HG03575 (cell line): ENCODE results near the gene INTS2.
"Not testable (repeated sequence)": the region's sequence is repeated elsewhere in the genome, so short reads cannot be mapped to it uniquely, and the experiment has no call there.

ENCODE experiments used
- ATAC-seq: cut with Tn5 transposase; IDR thresholded peaks from one replicate; pipeline ENCODE4 v1.9.1; 2021; ENCODE audit not compliant: unreplicated experiment, insufficient number of reproducible peaks, low FRiP score; ENCODE audit errors: extremely low read depth

INTS2 gene

DNA sequence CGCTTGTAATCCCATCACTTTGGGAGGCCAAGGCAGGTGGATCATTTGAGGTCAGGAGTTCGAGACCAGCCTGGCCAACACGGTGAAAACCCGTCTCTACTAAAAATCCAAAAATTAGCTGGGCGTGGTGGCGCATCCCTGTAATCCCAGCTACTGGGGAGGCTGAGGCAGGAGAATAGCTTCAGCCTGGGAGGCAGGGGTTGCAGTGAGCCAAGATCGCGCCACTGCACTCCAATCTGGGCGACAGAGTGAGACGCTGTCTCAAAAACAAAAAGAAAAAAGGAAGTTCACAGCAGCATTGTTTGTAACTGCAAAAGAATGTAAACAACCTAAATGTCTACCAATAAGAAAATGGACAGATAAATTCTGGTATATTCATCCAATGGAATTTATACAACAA lies 67.4 kb downstream of the INTS2 start:
- ATAC-seq = not testable (repeated sequence)

DNA sequence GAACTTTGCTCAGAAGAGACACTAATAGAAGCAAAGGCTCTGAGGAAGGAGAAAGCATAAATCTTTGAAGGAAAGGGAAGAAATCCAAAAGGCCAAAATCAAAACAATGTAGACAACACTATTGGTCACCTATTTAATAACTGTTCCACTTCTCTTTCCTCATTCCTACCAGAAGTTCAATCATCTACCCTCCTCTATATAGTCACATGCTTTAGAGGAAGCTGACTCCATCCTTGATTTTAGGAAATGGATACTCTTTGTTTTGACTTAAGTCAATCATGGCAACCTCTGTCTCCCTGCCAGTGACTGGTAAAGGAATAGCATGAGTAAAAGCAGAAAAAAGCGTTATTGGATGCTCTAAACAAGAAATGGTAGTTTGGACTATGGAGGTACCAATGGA lies 71.7 kb downstream of the INTS2 start:
- ATAC-seq = no peak

DNA sequence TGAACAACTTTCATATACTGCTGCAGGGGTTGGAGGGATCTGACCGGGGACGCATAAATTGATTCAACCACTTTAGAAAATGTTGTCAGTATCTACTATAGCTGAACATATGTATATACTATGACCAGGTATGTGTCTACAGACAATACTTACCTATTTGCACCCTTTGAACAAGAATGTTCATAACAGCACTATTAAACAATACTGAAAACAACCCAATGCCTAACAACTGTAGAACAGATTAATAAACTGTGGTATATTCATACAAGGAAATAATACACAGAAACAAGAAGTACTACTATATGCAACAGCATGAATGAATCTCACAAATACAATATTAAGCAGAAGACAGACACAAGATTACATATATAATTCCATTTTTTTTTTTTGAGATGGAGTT lies 74.9 kb downstream of the INTS2 start:
- ATAC-seq = no peak

DNA sequence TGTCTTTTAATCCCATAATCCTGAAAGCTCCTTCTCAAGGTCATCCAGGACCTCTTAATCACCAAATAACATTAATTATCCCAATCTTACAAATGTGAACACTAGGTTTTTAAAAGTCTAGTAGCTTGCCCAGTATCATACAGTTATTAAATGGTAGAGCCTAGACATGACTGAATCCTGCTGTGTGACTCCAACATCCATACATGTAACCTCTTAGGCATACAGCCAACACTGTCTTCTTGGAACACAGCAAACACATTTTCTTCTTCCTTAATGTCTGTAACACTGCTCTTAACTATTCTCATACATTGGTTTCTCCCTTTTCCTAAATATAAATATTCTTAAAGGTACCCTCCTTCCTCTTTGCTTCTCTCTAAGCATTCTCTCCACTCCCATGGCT lies 78.1 kb downstream of the INTS2 start:
- no peak for ATAC-seq

DNA sequence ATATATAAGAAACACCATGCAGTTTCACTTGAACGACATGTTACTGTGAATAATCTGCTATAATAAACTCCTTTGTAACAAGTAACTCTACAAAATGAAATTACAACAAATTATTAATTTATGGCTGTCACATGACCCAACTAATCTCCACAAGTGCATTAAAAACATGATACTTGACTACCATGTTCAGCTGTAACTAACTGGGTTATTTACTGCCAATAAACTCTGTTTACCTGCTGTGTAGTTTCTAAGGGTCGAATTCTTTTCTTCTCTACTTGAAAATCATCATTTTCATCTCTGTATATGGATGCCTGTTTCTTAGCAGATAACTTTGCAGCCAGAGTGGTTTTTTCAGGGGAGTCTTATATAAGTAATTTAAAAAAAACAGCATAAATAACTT lies 78.9 kb downstream of the INTS2 start:
- no peak for ATAC-seq

DNA sequence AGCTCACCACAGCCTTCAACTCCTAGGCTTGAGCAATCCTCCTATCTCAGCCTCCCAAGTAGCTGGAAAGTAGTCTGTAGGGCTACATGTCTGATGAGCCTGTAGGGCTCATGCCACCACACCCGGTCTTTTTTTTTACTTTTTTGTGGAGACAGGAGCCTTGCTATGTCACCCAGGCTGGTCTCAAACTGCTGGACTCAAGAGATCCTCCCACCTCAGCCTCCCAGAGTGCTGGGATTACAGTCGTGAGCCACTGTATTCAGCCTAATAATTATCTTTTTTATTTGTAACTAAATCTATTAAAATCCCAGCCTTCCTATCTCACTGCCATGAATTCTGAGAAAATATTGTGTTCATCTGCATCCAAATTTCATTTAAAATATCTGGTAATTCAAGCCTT lies 79.5 kb downstream of the INTS2 start:
- ATAC-seq = no peak

DNA sequence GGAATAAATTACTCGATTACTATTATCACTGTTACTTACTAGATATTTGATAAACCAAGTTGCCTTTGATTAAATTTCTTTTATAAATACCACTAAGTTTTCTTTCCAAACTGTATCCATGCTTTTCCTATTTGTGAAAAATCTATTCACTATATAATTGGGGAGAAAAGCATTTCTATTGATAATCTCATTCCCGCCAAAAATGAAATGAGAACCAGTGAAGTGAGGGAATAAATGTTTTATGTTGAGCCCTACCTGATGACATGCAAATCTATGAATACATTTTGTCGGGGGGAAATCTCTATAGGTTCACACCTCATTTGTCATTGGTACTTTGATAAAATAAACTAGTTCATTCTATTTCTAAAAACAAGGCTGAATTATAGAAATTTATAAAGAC lies 80.1 kb downstream of the INTS2 start:
- ATAC-seq = no peak

DNA sequence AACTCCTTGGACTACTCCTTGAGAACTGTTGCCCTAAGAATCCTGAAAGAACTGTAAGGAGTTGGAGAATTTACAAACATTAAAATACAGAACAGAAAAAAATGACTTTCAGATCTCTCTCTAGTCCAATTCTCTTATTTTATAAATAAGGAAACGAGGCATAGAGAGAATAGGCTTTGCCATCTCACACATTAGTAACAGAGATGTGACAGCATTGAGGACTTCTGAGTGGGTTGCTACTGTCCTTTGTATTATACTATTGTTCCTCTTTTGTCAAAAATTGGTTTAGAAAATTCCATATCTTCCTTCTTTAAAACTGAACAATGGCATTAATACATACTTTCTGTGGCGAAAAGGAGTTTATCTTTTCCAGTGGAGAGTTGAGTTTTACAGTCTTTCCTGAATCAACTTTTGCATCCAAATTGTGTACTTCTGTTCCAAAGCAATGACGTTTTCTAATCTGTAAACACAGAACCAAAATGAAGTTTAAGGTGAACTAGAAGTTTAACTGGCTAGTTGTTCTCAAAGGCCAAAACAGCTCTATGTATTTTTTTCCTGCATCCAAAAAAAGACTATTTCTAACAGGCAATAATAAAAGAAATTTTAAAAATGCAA lies 80.9 kb downstream of the INTS2 start:
- no peak for ATAC-seq

DNA sequence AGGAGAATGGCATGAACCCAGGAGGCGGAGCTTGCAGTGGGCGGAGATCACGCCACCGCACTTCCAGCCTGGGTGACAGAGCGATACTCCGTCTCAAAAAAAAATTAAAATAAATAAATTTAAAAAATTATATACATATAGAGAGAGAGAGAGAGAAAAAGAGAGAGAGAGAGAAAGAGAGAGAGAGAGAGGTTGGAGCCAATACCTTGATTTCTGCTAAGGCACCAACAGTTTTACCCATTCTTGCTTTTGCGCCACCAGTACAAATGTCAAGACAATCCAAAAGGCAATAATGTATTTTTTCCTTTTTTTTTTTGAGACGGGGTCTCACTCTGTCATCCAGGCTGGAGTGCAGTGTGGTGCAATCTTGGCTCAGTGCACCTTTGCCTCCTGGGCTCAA lies 81.7 kb downstream of the INTS2 start:
- ATAC-seq = no peak

DNA sequence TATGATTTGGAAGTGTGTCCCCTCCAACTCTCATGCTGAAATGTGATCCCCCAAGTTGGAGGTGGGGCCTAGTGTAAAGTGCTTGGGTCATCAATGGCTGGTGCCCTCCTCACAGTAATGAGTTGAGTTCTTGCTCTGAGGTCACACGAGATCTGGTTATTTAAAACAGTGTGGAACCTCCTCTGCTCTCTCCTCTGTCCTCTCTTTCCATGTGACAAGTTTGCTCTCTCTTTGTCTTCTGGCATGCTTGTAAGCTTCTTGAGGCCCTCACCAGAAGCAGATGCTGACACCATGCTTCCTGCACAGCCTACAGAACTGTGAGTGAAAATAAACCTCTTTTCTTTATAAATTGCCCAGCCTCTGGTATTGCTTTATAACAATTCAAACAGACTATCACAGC lies 84.3 kb downstream of the INTS2 start:
- no peak for ATAC-seq

DNA sequence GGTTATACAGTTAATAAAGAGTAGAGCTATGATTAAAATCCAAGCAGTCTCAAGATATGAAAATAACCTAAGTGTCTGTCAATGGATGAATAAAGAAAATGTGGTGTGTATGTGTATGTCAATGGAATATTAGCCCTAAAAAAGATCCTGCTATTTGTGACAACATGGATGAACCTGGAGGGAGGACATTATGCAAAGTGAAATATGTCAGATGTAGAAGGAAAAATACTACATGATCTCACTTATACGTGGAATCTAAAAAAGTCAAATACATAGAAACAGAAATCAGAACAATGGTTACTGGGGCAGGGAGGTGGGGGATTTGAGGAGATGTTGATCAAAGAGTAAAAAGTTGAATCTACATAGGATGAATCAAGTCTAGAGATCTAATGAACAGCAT lies 84.9 kb downstream of the INTS2 start:
- ATAC-seq = no peak

DNA sequence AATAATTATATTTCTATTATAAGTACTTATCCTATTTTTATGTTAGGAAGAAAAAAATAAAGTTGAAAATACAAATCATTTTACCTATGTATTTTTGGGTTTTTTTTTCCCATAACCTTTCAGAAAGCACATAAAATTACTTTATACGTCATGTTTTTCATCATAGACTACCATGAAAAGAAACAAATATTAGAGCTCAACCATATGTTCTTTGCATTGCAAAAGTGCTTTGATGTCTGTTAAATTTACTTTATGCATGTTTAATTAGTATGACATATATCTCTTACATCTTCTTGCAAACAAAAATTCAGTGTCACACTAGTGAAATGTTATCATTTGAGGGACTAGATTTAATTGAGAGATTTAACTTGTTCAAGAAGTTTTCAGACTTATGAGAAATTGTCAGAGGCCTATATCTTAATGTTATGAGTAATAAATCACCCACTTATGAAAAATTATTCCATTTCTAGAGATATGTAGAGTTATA lies 88.4 kb downstream of the INTS2 start:
- no peak for ATAC-seq

DNA sequence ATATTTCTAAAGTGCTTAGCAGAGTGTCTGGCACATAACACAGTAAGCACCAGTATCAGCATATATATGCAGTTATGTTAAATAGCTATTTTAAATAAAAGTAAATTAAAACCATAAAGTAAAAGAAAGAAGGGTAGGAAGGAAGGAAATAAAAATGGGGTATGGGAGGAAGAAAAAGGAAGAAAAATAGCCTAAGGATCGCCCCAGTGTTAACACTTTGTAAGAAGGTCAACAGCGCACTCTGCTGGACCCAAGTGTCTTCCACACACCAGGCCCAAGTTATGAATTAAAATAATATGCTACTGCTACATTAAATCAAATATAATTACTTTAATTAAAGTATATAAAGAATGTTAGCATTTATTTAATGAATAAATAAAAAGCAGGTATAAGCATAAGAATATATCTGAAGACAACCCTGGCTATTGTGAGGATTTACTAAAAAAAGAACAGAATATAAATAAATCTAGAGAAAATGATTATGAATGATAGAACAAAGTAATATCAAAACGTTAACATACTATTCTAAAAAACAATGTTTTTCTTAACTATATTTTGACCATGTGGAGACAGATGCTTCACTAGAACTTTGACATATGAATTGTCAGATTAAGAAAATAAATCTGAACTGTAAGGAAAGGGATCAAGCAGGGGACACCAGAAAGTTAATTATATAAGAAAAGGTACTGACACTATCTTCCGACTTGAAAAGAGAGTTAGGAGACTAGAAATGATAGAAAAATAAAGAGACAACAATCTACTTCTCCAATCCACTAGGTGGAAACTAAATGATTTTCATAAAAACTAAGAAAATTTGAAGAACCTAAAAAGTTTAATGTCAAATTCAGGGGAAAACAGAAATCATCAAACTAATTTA lies 90.4 kb downstream of the INTS2 start:
- no peak for ATAC-seq

DNA sequence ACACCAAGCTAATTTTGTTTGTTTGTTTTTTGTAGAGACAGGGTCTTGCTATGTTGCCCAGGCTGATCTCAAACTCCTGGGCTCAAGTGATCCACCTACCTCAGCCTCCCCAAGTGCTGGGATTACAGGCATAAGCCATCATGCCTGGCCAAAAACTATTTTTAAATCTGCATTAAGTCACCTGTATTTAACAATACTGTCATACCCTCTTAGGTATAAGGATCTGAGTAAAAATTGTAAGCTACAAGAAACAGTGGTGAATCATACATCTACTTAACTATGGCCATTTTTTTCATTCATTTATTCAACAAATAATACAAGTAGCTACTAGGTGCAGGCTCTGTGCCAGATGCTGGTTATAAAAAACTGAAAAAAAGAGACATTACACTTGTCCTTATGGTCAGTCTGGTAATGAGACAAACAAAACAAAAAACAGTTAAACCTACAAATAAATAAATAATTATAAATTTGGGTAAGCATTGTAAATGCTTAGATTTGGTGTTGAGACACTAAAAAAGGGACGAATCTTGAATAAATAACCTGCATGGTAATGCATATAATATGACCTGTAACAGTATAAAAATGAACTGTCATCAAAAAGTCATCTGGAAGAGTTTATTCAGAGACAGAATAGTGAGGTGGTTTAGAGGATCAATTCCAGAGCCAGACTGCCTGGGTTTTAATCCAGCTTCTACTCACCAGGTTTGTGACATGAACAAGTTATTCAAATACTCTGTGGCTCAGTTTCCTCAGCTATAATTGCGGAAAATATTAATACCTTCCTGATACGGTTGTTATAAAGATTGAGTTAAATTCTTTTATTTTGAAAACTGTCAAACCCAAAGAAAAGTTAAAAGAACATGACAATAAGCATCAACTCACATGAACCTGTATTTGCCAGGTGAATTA lies 91.3 kb downstream of the INTS2 start:
- no peak for ATAC-seq

DNA sequence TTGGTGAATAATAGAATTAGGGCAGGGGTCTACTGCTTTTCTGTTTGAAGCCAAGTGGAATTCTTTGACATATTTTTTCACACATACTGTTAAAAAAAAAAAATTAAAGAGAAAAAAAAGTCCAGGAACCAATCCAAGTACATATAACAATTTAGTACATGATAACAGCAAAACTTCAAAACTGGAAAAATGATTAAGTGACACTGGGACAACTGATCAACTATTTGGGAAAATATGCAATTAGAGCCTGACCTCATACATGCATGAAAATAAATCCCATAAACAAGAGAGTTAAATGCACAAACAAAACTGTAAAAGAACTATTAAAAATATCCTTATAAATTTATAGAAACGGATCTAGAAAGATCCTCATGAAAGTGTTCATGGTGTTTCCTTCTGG lies 92.2 kb downstream of the INTS2 start:
- no peak for ATAC-seq

DNA sequence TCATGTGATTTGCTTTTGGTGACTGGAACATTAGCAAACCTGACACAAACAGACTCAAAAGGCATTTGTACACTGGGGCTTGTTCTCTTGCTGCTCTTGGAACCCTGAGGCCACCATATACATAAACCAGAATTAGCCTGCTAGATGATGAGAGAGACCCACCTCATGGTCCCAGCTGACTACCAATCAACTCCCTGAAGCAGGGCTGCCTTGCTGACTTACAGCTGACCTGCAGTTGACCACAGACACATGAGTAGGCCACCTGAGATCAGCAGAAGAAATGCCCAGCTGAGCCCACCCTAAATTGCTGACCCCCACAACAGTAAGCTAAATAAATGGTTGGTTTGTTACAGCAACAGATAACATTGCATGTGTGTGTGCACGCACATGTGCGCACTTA lies 93.2 kb downstream of the INTS2 start:
- ATAC-seq = no peak

DNA sequence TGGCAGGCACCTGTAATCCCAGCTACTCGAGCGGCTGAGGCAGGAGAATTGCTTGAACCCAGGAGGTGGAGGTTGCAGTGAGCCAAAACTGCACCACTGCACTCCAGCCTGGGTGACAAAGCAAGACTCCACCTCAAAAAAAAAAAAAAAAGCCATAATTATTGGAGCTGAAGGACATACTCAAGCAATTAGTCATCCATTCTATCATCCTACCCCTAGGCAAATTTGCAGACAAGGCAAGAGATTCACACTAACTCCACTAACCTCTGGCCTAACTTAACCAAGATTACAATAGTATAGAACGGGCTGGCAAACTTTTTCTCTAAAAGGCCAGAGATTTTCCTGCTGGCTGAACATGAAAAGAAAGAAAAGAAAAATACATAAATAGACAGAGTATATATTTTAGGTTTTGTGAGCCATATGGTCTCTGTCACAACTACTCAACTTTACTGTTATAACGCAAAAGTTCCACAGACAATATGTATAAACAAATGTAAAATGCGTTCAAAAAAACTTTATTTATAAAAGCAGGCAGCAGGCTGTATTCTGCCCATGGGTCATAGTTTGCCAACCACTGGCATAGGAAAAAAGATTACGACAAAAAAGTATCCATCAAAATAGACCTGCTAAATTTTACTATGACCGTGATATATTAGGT lies 94.1 kb downstream of the INTS2 start:
- ATAC-seq = no peak

DNA sequence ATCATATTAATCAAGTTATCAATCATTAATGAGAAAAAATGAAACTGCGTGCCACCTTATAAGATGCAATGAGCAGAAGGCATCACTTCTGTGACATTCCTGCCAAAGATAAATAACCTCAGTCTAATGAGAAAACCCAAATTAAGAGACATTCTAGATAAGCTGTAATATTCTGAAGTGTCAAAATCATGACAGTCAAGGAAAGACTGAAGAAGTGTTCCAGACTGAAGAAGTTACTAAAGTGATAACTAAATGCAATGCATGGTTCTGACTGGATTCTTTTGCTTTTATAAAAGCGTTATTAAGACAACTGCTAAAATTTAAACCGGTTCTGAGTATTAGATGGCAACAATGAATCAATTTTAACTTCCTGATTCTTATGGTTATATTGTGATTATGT lies 95.3 kb downstream of the INTS2 start:
- no peak for ATAC-seq

DNA sequence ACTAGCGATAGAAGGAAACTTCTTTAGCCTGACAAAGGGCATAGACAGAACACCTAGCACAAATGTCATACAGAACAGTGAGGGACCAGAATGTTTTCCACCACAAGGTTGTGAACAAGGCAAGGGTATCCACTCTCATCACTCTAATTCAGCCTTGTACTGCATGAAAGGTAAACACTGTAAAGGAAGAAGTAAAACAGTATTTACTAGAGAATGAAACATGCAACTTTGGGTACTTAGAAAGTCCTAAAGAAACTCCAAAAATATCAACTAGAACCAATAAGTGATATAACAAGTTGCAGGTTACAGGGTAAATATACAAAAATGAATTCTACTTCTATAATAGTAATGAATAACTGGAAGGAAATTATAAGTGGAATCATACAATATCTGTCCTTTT lies 96.7 kb downstream of the INTS2 start:
- ATAC-seq = no peak
